ENCODE results near the gene CACNA1S. TPM values are rescaled to one million over a fixed set of nuclear protein-coding genes. Genes with fewer than 3 reads are reported as not detected.

Gene CACNA1S
- total RNA-seq, 1 donor from 2014 or later: 0.05 TPM

DNA sequence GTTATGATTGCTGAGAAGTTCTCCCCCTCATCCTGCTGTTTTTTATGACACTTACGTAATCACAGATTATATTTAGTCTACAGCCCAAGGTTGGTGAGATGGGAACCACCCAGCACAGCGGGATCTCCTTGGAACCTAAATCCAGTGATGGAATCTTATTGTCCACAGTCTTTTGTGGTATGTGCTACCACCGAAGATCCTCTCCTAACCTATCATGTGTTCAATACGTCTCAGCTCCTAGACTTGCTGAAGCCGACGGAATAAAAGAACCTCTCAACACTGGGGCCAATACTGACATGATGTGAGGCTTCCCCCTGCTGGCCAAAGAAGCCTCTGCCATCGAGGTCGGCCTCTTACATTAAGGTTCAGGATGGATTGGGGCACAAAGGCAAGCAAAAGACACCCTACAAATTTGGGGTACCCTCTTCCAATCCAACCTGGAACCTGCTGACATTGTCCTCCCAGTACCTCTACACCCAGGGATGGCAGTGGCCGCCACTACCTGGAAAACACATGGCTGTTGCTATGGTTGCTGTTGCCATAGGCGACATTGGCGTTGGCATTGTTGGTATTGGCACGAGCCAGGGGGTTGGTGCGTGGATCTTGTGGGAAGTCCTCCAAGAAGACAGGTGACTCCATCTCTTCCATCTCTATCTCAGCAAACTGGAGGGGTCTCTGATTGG, 69.3 kb downstream of the CACNA1S start:
- TF ChIP-seq, protein P1, sequence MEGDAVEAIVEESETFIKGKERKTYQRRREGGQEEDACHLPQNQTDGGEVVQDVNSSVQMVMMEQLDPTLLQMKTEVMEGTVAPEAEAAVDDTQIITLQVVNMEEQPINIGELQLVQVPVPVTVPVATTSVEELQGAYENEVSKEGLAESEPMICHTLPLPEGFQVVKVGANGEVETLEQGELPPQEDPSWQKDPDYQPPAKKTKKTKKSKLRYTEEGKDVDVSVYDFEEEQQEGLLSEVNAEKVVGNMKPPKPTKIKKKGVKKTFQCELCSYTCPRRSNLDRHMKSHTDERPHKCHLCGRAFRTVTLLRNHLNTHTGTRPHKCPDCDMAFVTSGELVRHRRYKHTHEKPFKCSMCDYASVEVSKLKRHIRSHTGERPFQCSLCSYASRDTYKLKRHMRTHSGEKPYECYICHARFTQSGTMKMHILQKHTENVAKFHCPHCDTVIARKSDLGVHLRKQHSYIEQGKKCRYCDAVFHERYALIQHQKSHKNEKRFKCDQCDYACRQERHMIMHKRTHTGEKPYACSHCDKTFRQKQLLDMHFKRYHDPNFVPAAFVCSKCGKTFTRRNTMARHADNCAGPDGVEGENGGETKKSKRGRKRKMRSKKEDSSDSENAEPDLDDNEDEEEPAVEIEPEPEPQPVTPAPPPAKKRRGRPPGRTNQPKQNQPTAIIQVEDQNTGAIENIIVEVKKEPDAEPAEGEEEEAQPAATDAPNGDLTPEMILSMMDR (IDR thresholded peaks at IDR 0.05; ENCODE audit: unreplicated experiment): peak; percentile 87
- Mint-ChIP-seq H3K4me1 (ENCODE audit: low read depth) (no peaks in the 10 kb centered on the region), H3K27me3 (peaks cover 7% of the 10 kb centered on the region), H3K36me3 (ENCODE audit: insufficient read depth) (no peaks in the 10 kb centered on the region), H3K9me3 (ENCODE audit: low read depth) (no peaks in the 10 kb centered on the region), H3K27ac (no peak overlapping the region), H3K4me3 (ENCODE audit: low read depth) (no peak overlapping the region)
- peak; percentile 47 for DNase-seq (ENCODE audit: low spot score, unreplicated experiment)

DNA sequence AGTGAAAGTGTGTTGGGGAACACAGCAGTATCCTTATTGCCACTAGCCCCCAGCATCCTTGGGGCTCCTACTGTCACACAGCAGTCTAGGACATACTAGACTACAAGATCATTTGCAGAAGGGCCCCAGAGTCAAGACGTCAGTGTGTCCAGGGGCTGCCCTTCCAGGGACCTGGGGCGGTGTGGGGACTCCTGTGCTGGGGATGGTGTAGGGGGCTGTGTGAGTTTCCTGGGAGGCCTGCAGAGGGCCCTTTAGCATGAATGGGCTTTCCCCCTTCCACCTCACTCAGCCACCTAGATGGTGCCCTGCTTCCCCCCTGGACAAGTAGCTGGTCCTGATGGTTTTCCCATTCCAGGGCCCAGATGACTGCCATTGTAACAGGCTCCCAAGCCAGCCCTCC, 71.2 kb downstream of the CACNA1S start:
- DNase-seq (ENCODE audit: low spot score, unreplicated experiment): no peak
- Mint-ChIP-seq H3K9me3 (ENCODE audit: low read depth) (no peaks in the 10 kb centered on the region), H3K4me1 (ENCODE audit: low read depth) (no peaks in the 10 kb centered on the region), H3K36me3 (ENCODE audit: insufficient read depth) (no peaks in the 10 kb centered on the region), H3K27ac (no peak overlapping the region), H3K27me3 (peaks cover 5% of the 10 kb centered on the region), H3K4me3 (ENCODE audit: low read depth) (no peak overlapping the region)
- TF ChIP-seq, protein P1 (IDR thresholded peaks at IDR 0.05; ENCODE audit: unreplicated experiment): no peak

DNA sequence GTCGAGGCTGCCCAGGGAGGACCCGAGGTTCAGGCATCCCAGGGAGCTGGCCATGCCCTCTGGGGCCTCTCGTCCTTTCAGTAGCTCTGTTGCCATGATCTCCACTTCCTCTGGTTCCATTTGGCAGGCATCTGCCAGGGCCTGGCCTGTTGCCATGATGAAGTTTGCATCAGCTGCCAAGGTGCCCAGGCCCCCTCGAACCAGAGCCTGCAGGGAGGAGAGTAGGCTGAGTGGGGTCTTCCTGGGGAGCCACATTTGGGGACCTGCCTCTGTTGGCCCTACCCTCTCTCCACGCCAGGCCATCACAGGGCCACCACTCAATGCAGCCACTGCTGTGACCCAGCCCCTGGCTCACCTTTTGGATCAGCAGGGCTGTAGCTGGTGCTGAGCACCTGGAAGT, 72.3 kb downstream of the CACNA1S start:
- Mint-ChIP-seq H3K36me3 (ENCODE audit: insufficient read depth) (no peaks in the 10 kb centered on the region), H3K4me1 (ENCODE audit: low read depth) (no peaks in the 10 kb centered on the region)

DNA sequence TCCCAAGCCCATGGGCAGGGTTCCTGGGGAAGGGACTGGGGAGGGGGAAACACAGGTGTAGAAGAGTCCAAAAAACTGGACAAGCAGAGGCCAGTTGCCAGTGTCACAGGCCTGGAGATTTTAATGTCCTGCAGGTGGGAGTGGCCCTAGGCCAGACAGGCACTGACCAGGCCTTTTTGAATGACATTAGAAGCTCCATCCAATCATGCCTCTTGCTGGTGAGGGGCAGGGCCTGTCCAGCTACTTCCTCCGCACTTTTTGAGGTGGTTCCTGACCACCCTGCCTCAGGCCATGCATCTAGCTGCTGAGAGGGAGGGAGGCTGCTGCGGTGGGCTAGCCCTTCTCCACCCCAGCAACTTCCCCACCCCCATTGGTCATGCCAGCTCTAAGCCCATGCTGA, 72.8 kb downstream of the CACNA1S start:
- Mint-ChIP-seq H3K27ac (no peak overlapping the region), H3K9me3 (ENCODE audit: low read depth) (no peaks in the 10 kb centered on the region), H3K36me3 (ENCODE audit: insufficient read depth) (no peaks in the 10 kb centered on the region), H3K27me3 (no peaks in the 10 kb centered on the region), H3K4me3 (ENCODE audit: low read depth) (no peak overlapping the region), H3K4me1 (ENCODE audit: low read depth) (no peaks in the 10 kb centered on the region)
- no peak for DNase-seq (ENCODE audit: low spot score, unreplicated experiment)
- TF ChIP-seq, protein P1 (IDR thresholded peaks at IDR 0.05; ENCODE audit: unreplicated experiment): no peak

More for the DNA sequence above, 72.3 kb downstream of the CACNA1S start:
- TF ChIP-seq, protein P1 (IDR thresholded peaks at IDR 0.05; ENCODE audit: unreplicated experiment): no peak
- H3K27me3 Mint-ChIP-seq: peaks cover 1% of the 10 kb centered on the region
- DNase-seq (ENCODE audit: low spot score, unreplicated experiment): no peak
- no peaks in the 10 kb centered on the region for H3K9me3 Mint-ChIP-seq (ENCODE audit: low read depth)
- H3K27ac Mint-ChIP-seq: no peak overlapping the region
- H3K4me3 Mint-ChIP-seq (ENCODE audit: low read depth): no peak overlapping the region

DNA sequence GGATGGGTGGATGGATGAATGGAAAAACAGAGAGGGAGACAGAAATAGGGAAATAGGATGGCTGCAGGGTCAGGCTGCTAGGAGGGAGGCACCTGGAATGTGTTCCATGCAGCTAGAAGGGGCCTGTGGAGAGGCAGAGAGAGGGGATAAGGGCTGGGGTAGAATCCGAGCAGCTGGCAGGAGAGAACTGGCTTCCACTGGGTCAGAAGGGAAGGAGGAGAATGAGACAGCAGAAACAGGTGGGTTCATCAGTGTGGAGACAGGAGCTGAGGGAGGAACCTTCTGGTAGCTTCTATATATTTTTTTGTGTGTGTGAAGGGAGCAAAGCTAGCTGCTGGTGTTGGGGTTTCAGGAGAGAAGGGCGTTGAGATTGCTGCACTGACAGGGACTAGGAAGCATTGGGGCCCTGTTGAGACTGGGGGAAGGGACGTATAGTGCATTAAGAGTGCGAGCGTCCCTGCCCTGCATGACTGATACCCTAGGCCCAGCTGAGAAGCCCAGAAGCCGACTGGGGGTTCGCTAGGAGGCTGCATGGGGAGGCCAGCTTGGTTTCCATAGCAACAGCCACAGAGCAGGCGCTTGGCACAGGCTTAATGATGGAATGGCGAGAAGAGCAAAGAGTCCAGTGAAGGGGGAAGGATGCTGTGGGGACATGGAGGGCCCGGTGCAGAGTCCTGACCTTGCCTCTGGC, 73.9 kb downstream of the CACNA1S start:
- Mint-ChIP-seq H3K27ac (no peak overlapping the region), H3K4me1 (ENCODE audit: low read depth) (no peaks in the 10 kb centered on the region), H3K27me3 (no peaks in the 10 kb centered on the region), H3K36me3 (ENCODE audit: insufficient read depth) (no peaks in the 10 kb centered on the region), H3K4me3 (ENCODE audit: low read depth) (no peak overlapping the region), H3K9me3 (ENCODE audit: low read depth) (no peaks in the 10 kb centered on the region)
- TF ChIP-seq, protein P1 (IDR thresholded peaks at IDR 0.05; ENCODE audit: unreplicated experiment): no peak
- no peak for DNase-seq (ENCODE audit: low spot score, unreplicated experiment)

All from progenitor cell of endocrine pancreas (in vitro differentiated cells).